Endothelial cell of umbilical vein (primary cell): ENCODE measurements around the gene SVIL. TPM values are rescaled to one million over a fixed set of nuclear protein-coding genes. Genes with fewer than 3 reads are reported as not detected.

Experiments used
- BruUV-seq: library from RNA; stranded (reverse); fragments of 400-500 nt; replicated peaks from 2 replicates; lab custom pipeline; 2021; lab: Mats Ljungman, UMichigan
- CTCF ChIA-PET: fragments of 300-600, 350-600 bp; sonication (Branson Sonifier 250); formaldehyde crosslinking; loops from one replicate; lab custom pipeline; 2021; ENCODE audit warnings: antibody characterized with exemption, inconsistent platforms; lab: Charles Lee
- POLR2A ChIA-PET: fragments of 300-600, 350-600 bp; sonication (Branson Sonifier 250); formaldehyde crosslinking; loops from one replicate; lab custom pipeline; 2021; ENCODE audit warnings: antibody characterized with exemption, inconsistent platforms; lab: Charles Lee
- DNase-seq: peaks from one replicate; pipeline ENCODE4 v3.0.0-alpha.2; 2011; ENCODE audit warnings: low read depth, low spot score
- FAIRE-seq: peaks from 2 replicates; lab custom pipeline; 2011; peaks lifted over from hg19 to GRCh38; lab: Jason Lieb, UNC
- H2AFZ ChIP-seq: 2 replicates; pipeline ENCODE4 v1.6.0; 2012; ENCODE audit warnings: low read depth, low read length, control low read depth, inconsistent platforms
- H3K27ac ChIP-seq: 2 replicates; pipeline ENCODE4 v1.5.1; 2011; ENCODE audit warnings: low read depth, mild to moderate bottlenecking, control low read depth, low read length, moderate library complexity; ENCODE audit not compliant: insufficient read depth
- H3K27me3 ChIP-seq, 2 experiments: 2 replicates each; pipeline versions ENCODE4 v1.6.0 to v1.6.1; 2011; ENCODE audit warnings: low read length in 2 of 2, mixed read lengths in 1 of 2; ENCODE audit not compliant: control insufficient read depth in 2 of 2, insufficient read depth in 2 of 2
- H3K36me3 ChIP-seq, 2 experiments: 2 replicates in 1 of 2; 3 replicates in 1 of 2; pipeline ENCODE4 v1.5.1; 2011; ENCODE audit warnings: low read length in 2 of 2, mild to moderate bottlenecking in 1 of 2, moderate library complexity in 1 of 2; ENCODE audit not compliant: control insufficient read depth in 2 of 2, insufficient read depth in 2 of 2; ENCODE audit errors: extremely low read depth in 1 of 2
- H3K4me1 ChIP-seq: 3 replicates; pipeline ENCODE4 v1.5.1; 2011; ENCODE audit warnings: mild to moderate bottlenecking, low read length; ENCODE audit not compliant: control insufficient read depth, insufficient read depth; ENCODE audit errors: extremely low read depth
- H3K4me2 ChIP-seq: 2 replicates; pipeline ENCODE4 v1.6.1; 2011; ENCODE audit warnings: low read length, control low read depth, mixed read lengths; ENCODE audit not compliant: insufficient read depth
- H3K4me3 ChIP-seq, 3 experiments: fragments of 200-600 bp in 1 of 3; sonication (generic), shearing (Covaris generic) in 1 of 3; replicated peaks in 1 of 3; 2 replicates each; pipeline ENCODE4 v1.5.1; 2011 to 2016; ENCODE audit warnings: control low read depth in 3 of 3, low read length in 3 of 3, mild to moderate bottlenecking in 2 of 3, inconsistent platforms in 1 of 3, low read depth in 1 of 3, moderate library complexity in 1 of 3; ENCODE audit not compliant: insufficient read depth in 1 of 3
- H3K79me2 ChIP-seq: 2 replicates; pipeline ENCODE4 v1.6.0; 2012; ENCODE audit warnings: low read length, inconsistent platforms; ENCODE audit not compliant: control insufficient read depth, insufficient read depth
- H3K9ac ChIP-seq: replicated peaks from 2 replicates; pipeline ENCODE3; 2011; ENCODE audit warnings: low read length, control low read depth; ENCODE audit not compliant: insufficient read depth; ENCODE audit errors: extremely low read depth
- H3K9me1 ChIP-seq: replicated peaks from 3 replicates; pipeline ENCODE4 v1.6.0; 2011; ENCODE audit warnings: mild to moderate bottlenecking, low read length; ENCODE audit not compliant: control insufficient read depth, insufficient read depth; ENCODE audit errors: extremely low read depth
- H3K9me3 ChIP-seq: replicated peaks from 2 replicates; pipeline ENCODE4 v1.5.1; 2012; ENCODE audit warnings: low read length, inconsistent platforms; ENCODE audit not compliant: control insufficient read depth, insufficient read depth
- H4K20me1 ChIP-seq: replicated peaks from 2 replicates; pipeline ENCODE3; 2011; ENCODE audit warnings: mild to moderate bottlenecking, low read length; ENCODE audit not compliant: control insufficient read depth, insufficient read depth; ENCODE audit errors: extremely low read depth
- CTCF ChIP-seq, 2 donors: IDR thresholded peaks; 1 replicate in 1 of 2; 2 replicates in 1 of 2; pipeline ENCODE4 v1.5.1; 2011; ENCODE audit warnings: low read length in 2 of 2, mild to moderate bottlenecking in 2 of 2, moderate library complexity in 2 of 2, control low read depth in 1 of 2, inconsistent platforms in 1 of 2, low read depth in 1 of 2; ENCODE audit not compliant: insufficient read depth in 1 of 2; ENCODE audit errors: extremely low read depth in 1 of 2
- EZH2 ChIP-seq: IDR thresholded peaks from 2 replicates; pipeline ENCODE4 v1.6.1; 2012; ENCODE audit warnings: borderline replicate concordance, low read depth, mild to moderate bottlenecking, moderate library complexity, low read length, inconsistent platforms; ENCODE audit not compliant: severe bottlenecking
- FOS ChIP-seq: IDR thresholded peaks from 2 replicates; pipeline ENCODE4 v1.6.1; 2011; ENCODE audit warnings: mild to moderate bottlenecking, low read length, moderate library complexity, borderline replicate concordance; ENCODE audit not compliant: insufficient read depth
- GATA2 ChIP-seq: IDR thresholded peaks from 2 replicates; pipeline ENCODE4 v1.7.0; 2011; ENCODE audit warnings: low read depth, mild to moderate bottlenecking, moderate library complexity, mixed read lengths, low read length; ENCODE audit not compliant: insufficient read length, insufficient read depth
- JUN ChIP-seq: IDR thresholded peaks from 2 replicates; pipeline ENCODE4 v1.6.1; 2011; ENCODE audit warnings: borderline replicate concordance, low read depth; ENCODE audit not compliant: insufficient read length, insufficient read depth
- MAX ChIP-seq: IDR thresholded peaks from 2 replicates; pipeline ENCODE4 v1.6.1; 2011; ENCODE audit not compliant: insufficient read depth, insufficient read length
- MYC ChIP-seq: IDR thresholded peaks from one replicate; pipeline ENCODE4 v1.6.1; 2011; ENCODE audit warnings: mild to moderate bottlenecking, low read depth, low read length
- POLR2A ChIP-seq: IDR thresholded peaks from 2 replicates; pipeline ENCODE4 v1.6.1; 2012; ENCODE audit warnings: low read depth, mild to moderate bottlenecking, control low read depth, low read length
- POLR2AphosphoS5 ChIP-seq: IDR thresholded peaks from 2 replicates; pipeline ENCODE4 v1.6.1; 2012; ENCODE audit warnings: low read depth, mild to moderate bottlenecking, control low read depth, low read length, moderate library complexity; ENCODE audit not compliant: insufficient read depth
- dilution Hi-C: fragments of 300-500 bp; cut with MboI; formaldehyde crosslinking; loops from one replicate; pipeline ENCODE4 v1.15.0; 2019; ENCODE audit warnings: low sequenced_read_pairs; ENCODE audit not compliant: extremely low pct_ligation_motif_present
- intact Hi-C: fragments of 100-400 bp; cut with micrococcal nuclease; formaldehyde crosslinking; loops from one replicate; pipeline ENCODE4 v1.10.0; 2022
- polyA plus RNA-seq, 4 experiments: library from polyadenylated mRNA; depleted of rRNA in 3 of 4; stranded (reverse) in 3 of 4; unstranded in 1 of 4; fragments of >200 nt; gene quantifications; 2 replicates each; pipeline versions ENCODE4 v1.2.1 to v1.2.3, GENCODE V29; 2011 to 2012; ENCODE audit warnings: missing spikeins in 1 of 4
- total RNA-seq: library from RNA; stranded (reverse); gene quantifications from 2 replicates; pipeline ENCODE4 v1.2.3, GENCODE V29; 2021

Gene SVIL
- total and polyA plus RNA-seq, 2 donors (not counting 3 experiments of a cell fraction or from before 2014, with no cell fraction given) = 22.6 to 70.7 TPM

- no peaks in the 10 kb centered on the region for H3K79me2 ChIP-seq
- BruUV-seq = no TSS peak
- CTCF ChIA-PET = interaction anchor here (1.3 to 5.7 kb wide), 4 partner anchors 10 to 28 kb away, joined by 4 to 34 read pairs (median 8); no protein-coding TSS in a partner anchor
- intact Hi-C loops = no loop called here
- H3K27me3 ChIP-seq = no peaks in the 10 kb centered on the region
- H2AFZ ChIP-seq = no peak overlapping the region
- H3K4me2 ChIP-seq = no peak overlapping the region
- POLR2A ChIA-PET = no interaction called here
- DNase-seq = no peak
- H3K36me3 ChIP-seq = peaks cover 9 to 30% of the 10 kb centered on the region in 2 experiments
- no peak overlapping the region for H3K27ac ChIP-seq
- H3K4me1 ChIP-seq = no peaks in the 10 kb centered on the region
- H3K9ac ChIP-seq = no peak overlapping the region
- H4K20me1 ChIP-seq = no peaks in the 10 kb centered on the region
- H3K9me1 ChIP-seq = no peaks in the 10 kb centered on the region
- H3K9me3 ChIP-seq = no peaks in the 10 kb centered on the region
- no peak for TF ChIP-seq POLR2A
- no peak for TF ChIP-seq GATA2
- TF ChIP-seq MAX = no peak
- TF ChIP-seq POLR2AphosphoS5 = no peak
- TF ChIP-seq EZH2 = no peak
- TF ChIP-seq MYC = no peak
- no peak for TF ChIP-seq JUN
- TF ChIP-seq FOS = no peak
- TF ChIP-seq CTCF (IDR thresholded peaks at IDR 0.05; ENCODE audit: extremely low read depth in 1 of 2, insufficient read depth in 1 of 2, low read depth in 1 of 2, low read length in 2 of 2) = no peak
- dilution Hi-C loops = no loop called here
- FAIRE-seq = no peak
- H3K4me3 ChIP-seq = no peak overlapping the region
Measured at GRCh38 chr10:29524720-29525119, 110.1 kb downstream of the SVIL start.
